Astrocyte (in vitro differentiated cells and primary cell): Measurements from ENCODE around the gene TSPAN33. TPM values are rescaled to one million over a fixed set of nuclear protein-coding genes. Genes with fewer than 3 reads are reported as not detected.
A peak's percentile ranks its signal among the peaks of the same experiment; 100 is the strongest.

Source experiments
- DNase-seq: peaks from one replicate; pipeline ENCODE4 v3.0.0-alpha.2; 2010; ENCODE audit warnings: low read depth
- FAIRE-seq: peaks from 2 replicates; lab custom pipeline; 2011; peaks lifted over from hg19 to GRCh38; lab: Jason Lieb, UNC
- H2AFZ ChIP-seq: 2 replicates; pipeline ENCODE4 v1.6.0; 2012; ENCODE audit warnings: low read depth, low read length, inconsistent platforms
- H3K27ac ChIP-seq: 2 replicates; pipeline ENCODE4 v1.5.1; 2011; ENCODE audit warnings: low read depth, low read length, inconsistent platforms
- H3K27me3 ChIP-seq: 2 replicates; pipeline ENCODE4 v1.6.0; 2011; ENCODE audit warnings: low read length, inconsistent platforms; ENCODE audit not compliant: insufficient read depth
- H3K36me3 ChIP-seq: 2 replicates; pipeline ENCODE4 v1.5.1; 2011; ENCODE audit warnings: low read length, inconsistent platforms; ENCODE audit not compliant: insufficient read depth
- H3K4me1 ChIP-seq: 2 replicates; pipeline ENCODE4 v1.5.1; 2011; ENCODE audit warnings: low read length, inconsistent platforms; ENCODE audit not compliant: insufficient read depth
- H3K4me2 ChIP-seq: 2 replicates; pipeline ENCODE4 v1.6.0; 2012; ENCODE audit warnings: low read length, inconsistent platforms
- H3K4me3 ChIP-seq: 2 replicates; pipeline ENCODE4 v1.5.1; 2011; ENCODE audit warnings: low read depth, mild to moderate bottlenecking, low read length, inconsistent platforms; ENCODE audit not compliant: insufficient read depth
- H3K79me2 ChIP-seq: 2 replicates; pipeline ENCODE4 v1.6.0; 2012; ENCODE audit warnings: mild to moderate bottlenecking, low read length, inconsistent platforms; ENCODE audit not compliant: insufficient read depth
- H3K9ac ChIP-seq: 2 replicates; pipeline ENCODE4 v1.6.0; 2012; ENCODE audit warnings: mild to moderate bottlenecking, low read length, inconsistent platforms
- H3K9me3 ChIP-seq: 2 replicates; pipeline ENCODE4 v1.5.1; 2012; ENCODE audit warnings: low read depth, mild to moderate bottlenecking, low read length, inconsistent platforms; ENCODE audit not compliant: insufficient read depth
- H4K20me1 ChIP-seq: 2 replicates; pipeline ENCODE4 v1.6.0; 2012; ENCODE audit warnings: low read length, inconsistent platforms; ENCODE audit not compliant: insufficient read depth
- H3K27ac Mint-ChIP-seq: one replicate; pipeline ENCODE4 v1.8.0; 2021; ENCODE audit warnings: mild to moderate bottlenecking, mixed read lengths; ENCODE audit not compliant: unreplicated experiment
- H3K27me3 Mint-ChIP-seq: one replicate; pipeline ENCODE4 v1.8.0; 2021; ENCODE audit warnings: low read depth, mixed read lengths; ENCODE audit not compliant: unreplicated experiment
- H3K36me3 Mint-ChIP-seq: one replicate; pipeline ENCODE4 v1.8.0; 2021; ENCODE audit warnings: low read depth, mixed read lengths; ENCODE audit not compliant: unreplicated experiment
- H3K4me1 Mint-ChIP-seq: one replicate; pipeline ENCODE4 v1.8.0; 2021; ENCODE audit warnings: low read depth, mixed read lengths; ENCODE audit not compliant: unreplicated experiment
- H3K4me3 Mint-ChIP-seq: one replicate; pipeline ENCODE4 v1.8.0; 2021; ENCODE audit warnings: mild to moderate bottlenecking, moderate library complexity, mixed read lengths; ENCODE audit not compliant: unreplicated experiment
- H3K9me3 Mint-ChIP-seq: one replicate; pipeline ENCODE4 v1.8.0; 2021; ENCODE audit warnings: mild to moderate bottlenecking, mixed read lengths; ENCODE audit not compliant: unreplicated experiment
- CTCF ChIP-seq: IDR thresholded peaks from 2 replicates; pipeline ENCODE4 v1.5.1; 2011; ENCODE audit warnings: low read depth, mild to moderate bottlenecking, inconsistent platforms, low read length, moderate library complexity; ENCODE audit not compliant: insufficient read depth
- EZH2 ChIP-seq: IDR thresholded peaks from 2 replicates; pipeline ENCODE4 v1.6.1; 2012; ENCODE audit warnings: mild to moderate bottlenecking, low read length, inconsistent platforms; ENCODE audit not compliant: insufficient read depth
- total RNA-seq: library from RNA; stranded (reverse); gene quantifications from 2 replicates; pipeline ENCODE4 v1.2.1, GENCODE V29; 2021

The TSPAN33 gene
- total RNA-seq, 1 donor from 2014 or later: 6.5 TPM

DNA sequence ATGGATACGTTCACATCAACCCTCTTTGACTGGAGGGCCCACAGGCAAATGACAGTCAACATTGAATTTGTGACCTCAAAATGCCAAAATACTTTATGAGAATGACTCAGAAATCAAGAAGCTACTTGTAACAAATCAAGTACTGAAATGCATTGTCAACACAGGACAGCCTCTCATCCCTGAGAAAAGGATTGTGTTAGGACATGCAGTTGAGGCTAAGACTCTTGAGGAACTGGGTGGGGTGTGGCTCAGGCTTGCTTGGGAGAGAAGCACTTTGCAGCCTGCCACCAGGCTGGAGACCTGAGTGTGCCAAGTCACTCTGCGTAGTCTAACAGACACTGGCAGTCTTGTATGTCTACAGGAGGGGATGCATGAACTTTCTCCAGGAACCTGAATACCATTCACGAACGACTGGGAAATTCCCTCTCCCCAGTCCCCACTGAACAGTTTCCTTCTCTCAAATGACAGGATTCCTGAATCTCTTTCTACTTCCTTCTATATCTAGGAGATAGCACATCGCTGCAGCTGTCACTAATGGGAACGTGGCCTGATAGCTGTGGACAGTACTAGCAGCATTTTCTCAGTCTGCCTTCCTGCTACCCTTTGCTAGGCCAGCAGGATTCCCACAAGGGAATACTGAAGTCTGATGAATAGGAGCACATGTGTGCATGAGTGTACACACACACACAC lies 40.6 kb downstream of the TSPAN33 start:
- no peak overlapping the region for H3K27ac ChIP-seq
- H3K4me2 ChIP-seq: no peak overlapping the region
- H3K4me3 Mint-ChIP-seq: no peak overlapping the region
- DNase-seq (no peak), FAIRE-seq (no peak)
- peaks cover 3% of the 10 kb centered on the region for H3K27me3 ChIP-seq
- no peaks in the 10 kb centered on the region for H3K9me3 ChIP-seq
- no peak overlapping the region for H3K9ac ChIP-seq
- H3K27ac Mint-ChIP-seq: peak overlapping the region; percentile 55
- peaks cover 8% of the 10 kb centered on the region for H4K20me1 ChIP-seq
- no peak overlapping the region for H3K4me3 ChIP-seq
- TF ChIP-seq EZH2 (no peak), CTCF (no peak)
- no peaks in the 10 kb centered on the region for H3K9me3 Mint-ChIP-seq
- H2AFZ ChIP-seq: no peak overlapping the region
- no peaks in the 10 kb centered on the region for H3K36me3 ChIP-seq
- H3K36me3 Mint-ChIP-seq: no peaks in the 10 kb centered on the region
- peaks cover 5% of the 10 kb centered on the region for H3K4me1 Mint-ChIP-seq
- H3K79me2 ChIP-seq: peaks cover 10% of the 10 kb centered on the region
- peaks cover 7% of the 10 kb centered on the region for H3K4me1 ChIP-seq
- H3K27me3 Mint-ChIP-seq: peaks cover 12% of the 10 kb centered on the region

DNA sequence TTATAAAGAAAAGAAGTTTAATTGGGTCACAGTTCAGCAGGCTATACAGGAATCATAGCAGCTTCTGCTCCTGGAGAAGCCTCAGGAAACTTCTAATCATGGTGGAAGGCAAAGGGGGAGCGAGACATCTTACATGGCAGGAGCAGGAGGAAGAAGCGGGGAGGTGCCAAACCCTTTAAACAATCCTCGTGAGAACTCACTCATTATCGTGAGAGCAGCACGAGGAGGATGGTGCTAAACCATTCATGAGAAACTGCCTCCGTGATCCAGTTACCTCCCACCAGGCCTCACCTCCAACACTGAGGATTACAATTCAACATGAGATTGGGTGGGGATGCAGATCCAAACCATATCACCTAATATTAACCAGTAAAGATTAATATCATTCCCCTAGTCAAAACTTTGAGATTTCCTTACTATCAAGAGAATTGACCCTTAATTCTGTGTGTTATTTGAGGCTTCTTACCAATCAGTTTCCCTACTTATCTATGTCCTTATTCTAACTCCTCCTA lies 42.3 kb downstream of the TSPAN33 start:
- H3K4me1 ChIP-seq: peaks cover 11% of the 10 kb centered on the region
- H3K4me3 ChIP-seq: no peak overlapping the region
- FAIRE-seq (no peak), DNase-seq (no peak)
- H3K4me2 ChIP-seq: no peak overlapping the region
- peaks cover 24% of the 10 kb centered on the region for H4K20me1 ChIP-seq
- no peak overlapping the region for H2AFZ ChIP-seq
- H3K4me3 Mint-ChIP-seq: peak overlapping the region; percentile 35
- H3K36me3 Mint-ChIP-seq: no peaks in the 10 kb centered on the region
- H3K9me3 Mint-ChIP-seq: no peaks in the 10 kb centered on the region
- no peak overlapping the region for H3K27ac Mint-ChIP-seq
- no peaks in the 10 kb centered on the region for H3K9me3 ChIP-seq
- peaks cover 26% of the 10 kb centered on the region for H3K79me2 ChIP-seq
- TF ChIP-seq EZH2 (no peak), CTCF (no peak)
- H3K36me3 ChIP-seq: no peaks in the 10 kb centered on the region
- no peak overlapping the region for H3K9ac ChIP-seq
- H3K27me3 Mint-ChIP-seq: peaks cover 12% of the 10 kb centered on the region
- no peak overlapping the region for H3K27ac ChIP-seq
- H3K27me3 ChIP-seq: peaks cover 3% of the 10 kb centered on the region
- H3K4me1 Mint-ChIP-seq: peaks cover 5% of the 10 kb centered on the region
